Measurements from ENCODE around the gene LIG1.

The LIG1 gene
- 69.3 to 87.1 (median 79.7) reads per million in 3 donors for total RNA-seq

- Histone ChIP-seq H3K4me3 (ENCODE audit: insufficient read depth, low read depth, low read length, poor library complexity, severe bottlenecking) (peak within 1 kb of the TSS; percentile 96), H3K36me3 (ENCODE audit: control insufficient read depth, insufficient read depth, low read length) (no peaks in the 10 kb centered on the region), H3K9me3 (ENCODE audit: control insufficient read depth, low read length) (no peaks in the 10 kb centered on the region), H3K4me1 (ENCODE audit: control insufficient read depth, insufficient read depth, low read length, poor library complexity, severe bottlenecking) (peaks cover 16% of the 10 kb centered on the region), H3K27me3 (replicated peaks; ENCODE audit: control insufficient read depth, insufficient read depth, low read length, poor library complexity, severe bottlenecking) (no peaks in the 10 kb centered on the region), H3K27ac (ENCODE audit: insufficient read depth, low read length, poor library complexity, severe bottlenecking) (peak within 1 kb of the TSS; percentile 91)
- DNase-seq, result peak; percentile 78 to 86 (median 85)
Measured at GRCh38 chr19:48169939-48170803, at the start of gene LIG1, which contains the start of gene ZSWIM9. TSS of gene LIG1 (minus strand) at chr19:48170344. CDS start at chr19:48165566, 4,778 bp downstream. TSS of gene ZSWIM9 (plus strand) at chr19:48170680. CDS start at chr19:48171803, 1,123 bp downstream.

- H3K27me3 ChIP-seq (replicated peaks; ENCODE audit: control insufficient read depth, insufficient read depth, low read length, poor library complexity, severe bottlenecking), result no peaks in the 10 kb centered on the region
- peaks cover 31% of the 10 kb centered on the region for H3K36me3 ChIP-seq (ENCODE audit: control insufficient read depth, insufficient read depth, low read length)
- H3K4me3 ChIP-seq (ENCODE audit: insufficient read depth, low read depth, low read length, poor library complexity, severe bottlenecking), result no peak overlapping the region
- H3K9me3 ChIP-seq (ENCODE audit: control insufficient read depth, low read length), result no peaks in the 10 kb centered on the region
- no peak overlapping the region for H3K27ac ChIP-seq (ENCODE audit: insufficient read depth, low read length, poor library complexity, severe bottlenecking)
- H3K4me1 ChIP-seq (ENCODE audit: control insufficient read depth, insufficient read depth, low read length, poor library complexity, severe bottlenecking), result no peaks in the 10 kb centered on the region
- no peak for DNase-seq
Measured at GRCh38 chr19:48218997-48219396, 48.9 kb upstream of the LIG1 start.

GRCh38 chr19:48216933-48217332 is 46.8 kb upstream of the LIG1 start:
- no peak overlapping the region for H3K27ac ChIP-seq (ENCODE audit: insufficient read depth, low read length, poor library complexity, severe bottlenecking)
- no peaks in the 10 kb centered on the region for H3K4me1 ChIP-seq (ENCODE audit: control insufficient read depth, insufficient read depth, low read length, poor library complexity, severe bottlenecking)
- H3K4me3 ChIP-seq (ENCODE audit: insufficient read depth, low read depth, low read length, poor library complexity, severe bottlenecking), result no peak overlapping the region
- H3K27me3 ChIP-seq (replicated peaks; ENCODE audit: control insufficient read depth, insufficient read depth, low read length, poor library complexity, severe bottlenecking), result no peaks in the 10 kb centered on the region
- H3K9me3 ChIP-seq (ENCODE audit: control insufficient read depth, low read length), result no peaks in the 10 kb centered on the region
- H3K36me3 ChIP-seq (ENCODE audit: control insufficient read depth, insufficient read depth, low read length), result peaks cover 38% of the 10 kb centered on the region
- DNase-seq, result no peak

- DNase-seq, result no peak
- no peaks in the 10 kb centered on the region for H3K27me3 ChIP-seq (replicated peaks; ENCODE audit: control insufficient read depth, insufficient read depth, low read length, poor library complexity, severe bottlenecking)
- no peak overlapping the region for H3K27ac ChIP-seq (ENCODE audit: insufficient read depth, low read length, poor library complexity, severe bottlenecking)
- no peaks in the 10 kb centered on the region for H3K9me3 ChIP-seq (ENCODE audit: control insufficient read depth, low read length)
- H3K4me1 ChIP-seq (ENCODE audit: control insufficient read depth, insufficient read depth, low read length, poor library complexity, severe bottlenecking), result no peaks in the 10 kb centered on the region
- no peak overlapping the region for H3K4me3 ChIP-seq (ENCODE audit: insufficient read depth, low read depth, low read length, poor library complexity, severe bottlenecking)
- peaks cover 35% of the 10 kb centered on the region for H3K36me3 ChIP-seq (ENCODE audit: control insufficient read depth, insufficient read depth, low read length)
Measured at GRCh38 chr19:48213959-48214358, 43.8 kb upstream of the LIG1 start.

GRCh38 chr19:48210005-48210404 is 39.9 kb upstream of the LIG1 start:
- no peak for DNase-seq
- H3K36me3 ChIP-seq (ENCODE audit: control insufficient read depth, insufficient read depth, low read length), result peaks cover 22% of the 10 kb centered on the region

GRCh38 chr19:48206397-48207093 is 36.4 kb upstream of the LIG1 start:
- no peaks in the 10 kb centered on the region for H3K9me3 ChIP-seq (ENCODE audit: control insufficient read depth, low read length)
- H3K4me1 ChIP-seq (ENCODE audit: control insufficient read depth, insufficient read depth, low read length, poor library complexity, severe bottlenecking), result peaks cover 6% of the 10 kb centered on the region
- H3K36me3 ChIP-seq (ENCODE audit: control insufficient read depth, insufficient read depth, low read length), result peaks cover 10% of the 10 kb centered on the region
- no peak overlapping the region for H3K4me3 ChIP-seq (ENCODE audit: insufficient read depth, low read depth, low read length, poor library complexity, severe bottlenecking)
- no peak for DNase-seq
- no peak overlapping the region for H3K27ac ChIP-seq (ENCODE audit: insufficient read depth, low read length, poor library complexity, severe bottlenecking)
- no peaks in the 10 kb centered on the region for H3K27me3 ChIP-seq (replicated peaks; ENCODE audit: control insufficient read depth, insufficient read depth, low read length, poor library complexity, severe bottlenecking)

More at GRCh38 chr19:48210005-48210404, 39.9 kb upstream of the LIG1 start:
- Histone ChIP-seq H3K4me1 (ENCODE audit: control insufficient read depth, insufficient read depth, low read length, poor library complexity, severe bottlenecking) (no peaks in the 10 kb centered on the region), H3K27ac (ENCODE audit: insufficient read depth, low read length, poor library complexity, severe bottlenecking) (no peak overlapping the region), H3K9me3 (ENCODE audit: control insufficient read depth, low read length) (no peaks in the 10 kb centered on the region), H3K27me3 (replicated peaks; ENCODE audit: control insufficient read depth, insufficient read depth, low read length, poor library complexity, severe bottlenecking) (no peaks in the 10 kb centered on the region), H3K4me3 (ENCODE audit: insufficient read depth, low read depth, low read length, poor library complexity, severe bottlenecking) (no peak overlapping the region)

- peaks cover 6% of the 10 kb centered on the region for H3K4me1 ChIP-seq (ENCODE audit: control insufficient read depth, insufficient read depth, low read length, poor library complexity, severe bottlenecking)
- H3K9me3 ChIP-seq (ENCODE audit: control insufficient read depth, low read length), result no peaks in the 10 kb centered on the region
- peak; percentile 73 to 86 (median 83) for DNase-seq
- H3K36me3 ChIP-seq (ENCODE audit: control insufficient read depth, insufficient read depth, low read length), result no peaks in the 10 kb centered on the region
- peak overlapping the region; percentile 60 for H3K4me3 ChIP-seq (ENCODE audit: insufficient read depth, low read depth, low read length, poor library complexity, severe bottlenecking)
- peak overlapping the region; percentile 73 for H3K27ac ChIP-seq (ENCODE audit: insufficient read depth, low read length, poor library complexity, severe bottlenecking)
- H3K27me3 ChIP-seq (replicated peaks; ENCODE audit: control insufficient read depth, insufficient read depth, low read length, poor library complexity, severe bottlenecking), result no peaks in the 10 kb centered on the region
Measured at GRCh38 chr19:48203794-48204628, 33.9 kb upstream of the LIG1 start.

- DNase-seq, result no peak
- peaks cover 6% of the 10 kb centered on the region for H3K4me1 ChIP-seq (ENCODE audit: control insufficient read depth, insufficient read depth, low read length, poor library complexity, severe bottlenecking)
- no peaks in the 10 kb centered on the region for H3K36me3 ChIP-seq (ENCODE audit: control insufficient read depth, insufficient read depth, low read length)
Measured at GRCh38 chr19:48203222-48203793, 33.2 kb upstream of the LIG1 start.

GRCh38 chr19:48196933-48197665 is 27.0 kb upstream of the LIG1 start:
- H3K9me3 ChIP-seq (ENCODE audit: control insufficient read depth, low read length), result no peaks in the 10 kb centered on the region
- no peak overlapping the region for H3K27ac ChIP-seq (ENCODE audit: insufficient read depth, low read length, poor library complexity, severe bottlenecking)
- H3K27me3 ChIP-seq (replicated peaks; ENCODE audit: control insufficient read depth, insufficient read depth, low read length, poor library complexity, severe bottlenecking), result no peaks in the 10 kb centered on the region
- no peak overlapping the region for H3K4me3 ChIP-seq (ENCODE audit: insufficient read depth, low read depth, low read length, poor library complexity, severe bottlenecking)
- no peak for DNase-seq
- no peaks in the 10 kb centered on the region for H3K36me3 ChIP-seq (ENCODE audit: control insufficient read depth, insufficient read depth, low read length)
- no peaks in the 10 kb centered on the region for H3K4me1 ChIP-seq (ENCODE audit: control insufficient read depth, insufficient read depth, low read length, poor library complexity, severe bottlenecking)

More at GRCh38 chr19:48203222-48203793, 33.2 kb upstream of the LIG1 start:
- Histone ChIP-seq H3K9me3 (ENCODE audit: control insufficient read depth, low read length) (no peaks in the 10 kb centered on the region), H3K27me3 (replicated peaks; ENCODE audit: control insufficient read depth, insufficient read depth, low read length, poor library complexity, severe bottlenecking) (no peaks in the 10 kb centered on the region), H3K4me3 (ENCODE audit: insufficient read depth, low read depth, low read length, poor library complexity, severe bottlenecking) (peak overlapping the region; percentile 60), H3K27ac (ENCODE audit: insufficient read depth, low read length, poor library complexity, severe bottlenecking) (peak overlapping the region; percentile 73)
